ENCODE results near the gene CD209.

- TF ChIP-seq POLR2AphosphoS5 (IDR thresholded peaks at IDR 0.05) (no peak), CTCF (IDR thresholded peaks at IDR 0.05) (no peak)
Measured at GRCh38 chr19:7720351-7720750, 27.0 kb downstream of the CD209 start.

All from upper lobe of left lung (tissue), 4 donors.